ENCODE data around the gene SRRD. TPM values are rescaled to one million over a fixed set of nuclear protein-coding genes. Genes with fewer than 3 reads are reported as not detected.

The SRRD gene
- total and polyA plus RNA-seq, 2 of the 8 experiments (the other 6 are each of a cell fraction or from before 2014, with no cell fraction given): 17.1 to 25.3 TPM

DNA sequence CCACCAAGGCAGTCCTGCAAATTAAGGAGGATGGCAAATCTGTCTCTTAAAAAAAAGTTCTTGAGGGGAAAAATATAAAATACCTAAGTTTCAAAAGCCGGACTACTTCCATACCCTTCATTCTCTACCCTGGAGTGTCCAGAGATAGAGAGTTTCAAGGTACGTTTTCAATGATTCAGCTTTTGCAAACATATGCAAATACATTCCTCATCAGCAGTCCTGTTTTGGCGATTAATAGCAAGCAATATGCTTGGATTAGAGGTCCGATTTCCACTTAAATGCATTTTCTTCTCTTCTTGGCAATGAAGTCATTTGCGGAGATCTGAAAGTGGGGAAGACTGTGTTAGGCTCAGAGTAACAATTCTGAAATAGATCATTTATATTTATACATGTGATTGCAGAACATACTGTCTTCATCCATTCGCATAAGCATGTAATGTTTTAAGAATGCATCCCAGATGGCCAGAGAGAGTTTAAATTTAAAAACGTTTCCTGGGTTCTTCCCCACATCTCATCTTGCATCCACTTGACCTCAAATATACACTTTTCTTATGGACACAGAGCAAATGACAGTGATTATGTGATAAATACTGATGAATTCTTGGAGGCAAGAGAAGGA lies 42.4 kb downstream of the SRRD start:
- no peak overlapping the region for H4K91ac ChIP-seq (replicated peaks; ENCODE audit: insufficient read length, low read length)
- peaks cover 4 to 55% (median 36%) of the 10 kb centered on the region in 4 experiments; a peak in 6 of 8 replicates for H3K36me3 ChIP-seq (ENCODE audit: control insufficient read depth in 2 of 4, insufficient read depth in 4 of 4, low read length in 3 of 4)
- H4K5ac ChIP-seq (ENCODE audit: insufficient read length, low read depth, low read length): no peak overlapping the region
- no peaks in the 10 kb centered on the region for H3K4me1 ChIP-seq (replicated peaks in 1 of 4; ENCODE audit: control insufficient read depth in 3 of 4, insufficient read depth in 4 of 4, low read length in 3 of 4)
- DNase-seq (ENCODE audit: low read depth in 1 of 2, low spot score in 2 of 2): no peak
- no peak overlapping the region for H2AFZ ChIP-seq (ENCODE audit: low read length)
- H3K56ac ChIP-seq (replicated peaks; ENCODE audit: insufficient read length, low read depth, low read length): no peak overlapping the region
- H3K14ac ChIP-seq (ENCODE audit: insufficient read length): no peak overlapping the region
- ChIA-PET CTCF (ENCODE audit: partially characterized antibody) (no interaction called here), POLR2A (ENCODE audit: partially characterized antibody) (interaction anchor here (1.2 to 1.6 kb wide), 2 partner anchors 10 to 25 kb away, joined by 3 read pairs; no protein-coding TSS in a partner anchor)
- H3K18ac ChIP-seq (ENCODE audit: extremely low read depth, low read length): no peak overlapping the region
- no peak overlapping the region for H2BK5ac ChIP-seq (ENCODE audit: low read depth, low read length)
- no peak overlapping the region for H2AK5ac ChIP-seq (ENCODE audit: low read depth, low read length)
- H3K79me1 ChIP-seq (ENCODE audit: low read depth, low read length): no peaks in the 10 kb centered on the region
- no peak overlapping the region for H3K27ac ChIP-seq (ENCODE audit: low read depth, low read length)
- WGBS, 2 experiments (ENCODE audit: extremely low coverage in 1 of 2, insufficient coverage in 1 of 2, insufficient read length in 1 of 2, insufficient replicate concordance in 2 of 2, low coverage in 1 of 2, low lambda C conversion rate in 2 of 2, missing lambda C conversion rate in 1 of 2): 86% methylated on average over 7 of the region's 7 CpGs; no CpG with 5 or more reads in 1 of the 2 experiments
- no peak overlapping the region for H2BK120ac ChIP-seq (replicated peaks; ENCODE audit: low read depth, low read length)
- H2BK12ac ChIP-seq (ENCODE audit: low read depth, low read length): no peak overlapping the region
- H3K9me3 ChIP-seq (ENCODE audit: insufficient read depth in 2 of 2, low read depth in 1 of 2, low read length in 1 of 2): no peaks in the 10 kb centered on the region
- H3K27me3 ChIP-seq (replicated peaks in 1 of 4; ENCODE audit: control insufficient read depth in 3 of 4, extremely low read depth in 1 of 4, insufficient read depth in 3 of 4, low read length in 3 of 4): no peaks in the 10 kb centered on the region; a peak in 1 of 7 replicates
- no peak overlapping the region for H3K23ac ChIP-seq (ENCODE audit: insufficient read length)
- no peak overlapping the region for H3K4me3 ChIP-seq (ENCODE audit: extremely low read depth in 1 of 4, insufficient read depth in 2 of 4, low read depth in 3 of 4, low read length in 4 of 4)
- no peak overlapping the region for H3K4ac ChIP-seq (replicated peaks; ENCODE audit: insufficient read length, low read depth, low read length)
- no peak overlapping the region for H3K4me2 ChIP-seq (ENCODE audit: insufficient read depth in 1 of 2, low read depth in 2 of 2, low read length in 2 of 2)
- no peaks in the 10 kb centered on the region for H3K23me2 ChIP-seq (ENCODE audit: low read depth, low read length)
- no peaks in the 10 kb centered on the region for H3K79me2 ChIP-seq (ENCODE audit: control insufficient read depth in 1 of 2, insufficient read depth in 2 of 2, low read length in 2 of 2)
- H3K9ac ChIP-seq (replicated peaks in 1 of 4; ENCODE audit: extremely low read depth in 1 of 4, low read depth in 3 of 4, low read length in 3 of 4): no peak overlapping the region
- no peak overlapping the region for H2BK15ac ChIP-seq (ENCODE audit: low read length)
- H4K8ac ChIP-seq (ENCODE audit: extremely low read depth, insufficient read depth, low read length): no peak overlapping the region
- peaks cover 0 to 3% of the 10 kb centered on the region in 2 experiments for H4K20me1 ChIP-seq (replicated peaks in 1 of 2; ENCODE audit: control insufficient read depth in 1 of 2, insufficient read depth in 2 of 2, low read length in 2 of 2)
- no peak overlapping the region for H2BK20ac ChIP-seq (ENCODE audit: low read length)
- no peak for FAIRE-seq
- TF ChIP-seq JUND (IDR thresholded peaks at IDR 0.05; ENCODE audit: low read length) (no peak), EZH2 (IDR thresholded peaks at IDR 0.05; ENCODE audit: low read depth, low read length, severe bottlenecking) (no peak), TCF12 (IDR thresholded peaks at IDR 0.05; ENCODE audit: low read depth, low read length) (no peak), TBP (IDR thresholded peaks at IDR 0.05; ENCODE audit: low read depth, low read length) (no peak), TEAD4 (IDR thresholded peaks at IDR 0.05; ENCODE audit: low read depth, low read length) (no peak), KDM4A (IDR thresholded peaks at IDR 0.05; ENCODE audit: low read depth, low read length, severe bottlenecking) (no peak), SRF (IDR thresholded peaks at IDR 0.05; ENCODE audit: low read depth, low read length) (no peak), RXRA (IDR thresholded peaks at IDR 0.05; ENCODE audit: insufficient read depth, low read depth, low read length) (no peak), RBBP5 (IDR thresholded peaks at IDR 0.05; ENCODE audit: borderline replicate concordance, low read depth, low read length) (no peak), TAF7 (optimal IDR thresholded peaks at IDR 0.05; ENCODE audit: borderline replicate concordance, low read depth, low read length) (no peak), KDM1A (IDR thresholded peaks at IDR 0.05; ENCODE audit: borderline replicate concordance, low read length) (no peak)
- TF ChIP-seq, protein P1, sequence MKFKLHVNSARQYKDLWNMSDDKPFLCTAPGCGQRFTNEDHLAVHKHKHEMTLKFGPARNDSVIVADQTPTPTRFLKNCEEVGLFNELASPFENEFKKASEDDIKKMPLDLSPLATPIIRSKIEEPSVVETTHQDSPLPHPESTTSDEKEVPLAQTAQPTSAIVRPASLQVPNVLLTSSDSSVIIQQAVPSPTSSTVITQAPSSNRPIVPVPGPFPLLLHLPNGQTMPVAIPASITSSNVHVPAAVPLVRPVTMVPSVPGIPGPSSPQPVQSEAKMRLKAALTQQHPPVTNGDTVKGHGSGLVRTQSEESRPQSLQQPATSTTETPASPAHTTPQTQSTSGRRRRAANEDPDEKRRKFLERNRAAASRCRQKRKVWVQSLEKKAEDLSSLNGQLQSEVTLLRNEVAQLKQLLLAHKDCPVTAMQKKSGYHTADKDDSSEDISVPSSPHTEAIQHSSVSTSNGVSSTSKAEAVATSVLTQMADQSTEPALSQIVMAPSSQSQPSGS (IDR thresholded peaks at IDR 0.05; ENCODE audit: low read length): no peak
